Measurements from ENCODE around the gene SRP68.
"Not testable (repeated sequence)": the region's sequence is repeated elsewhere in the genome, so short reads cannot be mapped to it uniquely, and the experiment has no call there.

SRP68 gene

DNA sequence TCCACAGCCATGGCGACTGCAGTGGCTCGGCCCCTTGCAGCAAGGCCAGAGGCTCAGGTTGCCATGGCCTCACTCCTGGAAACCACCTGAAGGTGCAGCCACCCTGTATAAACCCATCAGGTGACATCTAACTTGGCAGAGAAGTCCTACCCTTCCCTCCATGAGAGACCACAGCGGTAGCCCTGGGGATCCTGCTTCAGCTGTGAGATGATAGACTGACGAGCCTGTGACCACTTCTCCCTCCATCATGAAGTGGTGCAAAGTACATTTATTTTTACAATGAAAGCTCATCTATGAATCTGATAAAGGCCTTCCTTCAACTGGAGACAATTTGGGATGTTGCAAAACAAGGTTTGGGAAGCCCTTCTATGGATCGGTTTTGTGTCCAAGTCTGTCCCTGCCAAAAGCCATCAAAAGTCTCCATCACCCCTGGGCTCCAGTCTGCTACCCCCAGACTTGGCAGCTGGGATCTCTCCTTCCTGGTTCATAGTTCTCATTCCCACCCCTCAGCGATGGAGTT, 8.5 kb upstream of the SRP68 start:
- peaks cover 0 to 86% (median 29%) of the 10 kb centered on the region in 11 experiments; a peak in 15 of 22 replicates for H4K20me1 ChIP-seq
- H3K27ac ChIP-seq, result no peak overlapping the region
- peaks cover 33 to 44% (median 39%) of the 10 kb centered on the region in 11 experiments for H3K36me3 ChIP-seq
- no peaks in the 10 kb centered on the region for H3K9me3 ChIP-seq (replicated peaks in 1 of 11)
- H3K27me3 ChIP-seq, result peaks cover 43 to 54% (median 49%) of the 10 kb centered on the region in 11 experiments
- peak overlapping the region in 2 of 11 experiments; percentile 12 to 34; a peak in 1 of 22 replicates for H3K9ac ChIP-seq
- no peak overlapping the region for H3K4me3 ChIP-seq
- TF ChIP-seq Cebpa-rat (IDR thresholded peaks at IDR 0.05), result no peak
- H3K4me1 ChIP-seq, result peaks cover 49 to 55% (median 52%) of the 10 kb centered on the region in 10 experiments
- H3K4me2 ChIP-seq, result peak overlapping the region in 10 of 11 experiments; percentile 67 to 94 (median 88); a peak in 18 of 22 replicates

DNA sequence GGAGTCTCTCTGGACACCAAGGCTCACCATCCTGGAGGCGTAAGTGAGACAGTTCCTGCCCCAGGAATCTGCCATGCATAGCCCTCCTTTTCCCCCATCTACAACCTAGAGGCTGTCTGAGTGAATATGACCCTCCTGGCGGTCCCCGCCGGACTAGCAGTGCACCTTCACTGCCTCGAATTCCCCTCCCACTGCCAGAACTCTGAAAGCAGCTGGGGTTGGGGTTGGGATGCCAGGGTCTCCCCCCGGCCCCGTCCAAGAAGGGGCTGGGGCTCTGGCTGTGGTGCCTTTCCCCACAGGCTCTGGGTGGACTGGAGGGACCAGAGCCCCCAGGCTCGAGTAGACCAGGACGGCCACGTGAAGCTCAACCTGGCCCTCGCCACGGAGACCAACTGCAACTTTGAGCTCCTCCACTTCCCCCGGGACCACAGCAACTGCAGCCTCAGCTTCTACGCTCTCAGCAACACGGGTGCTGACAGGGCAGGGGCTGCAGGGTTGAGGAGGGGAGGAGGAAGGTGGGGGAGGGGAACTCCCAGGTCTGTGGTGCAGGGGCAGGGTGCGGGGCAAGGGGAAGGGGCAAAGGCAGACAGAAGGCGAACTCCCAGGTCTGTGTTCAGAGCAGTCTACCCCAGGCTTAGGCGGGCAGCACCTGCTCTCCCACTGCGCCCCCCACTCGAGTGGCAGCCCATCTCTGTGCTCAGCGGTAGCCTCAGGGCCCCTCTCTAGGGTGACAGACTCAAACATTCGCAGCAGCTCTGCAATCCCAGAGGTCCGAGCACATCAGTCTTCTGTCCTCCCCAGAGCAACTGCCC, 7.8 kb upstream of the SRP68 start:
- no peaks in the 10 kb centered on the region for H3K9me3 ChIP-seq (replicated peaks in 1 of 11)
- H3K9ac ChIP-seq, result peak overlapping the region in 5 of 11 experiments; percentile 12 to 47 (median 37); a peak in 3 of 22 replicates
- no peak overlapping the region for H3K4me3 ChIP-seq

DNA sequence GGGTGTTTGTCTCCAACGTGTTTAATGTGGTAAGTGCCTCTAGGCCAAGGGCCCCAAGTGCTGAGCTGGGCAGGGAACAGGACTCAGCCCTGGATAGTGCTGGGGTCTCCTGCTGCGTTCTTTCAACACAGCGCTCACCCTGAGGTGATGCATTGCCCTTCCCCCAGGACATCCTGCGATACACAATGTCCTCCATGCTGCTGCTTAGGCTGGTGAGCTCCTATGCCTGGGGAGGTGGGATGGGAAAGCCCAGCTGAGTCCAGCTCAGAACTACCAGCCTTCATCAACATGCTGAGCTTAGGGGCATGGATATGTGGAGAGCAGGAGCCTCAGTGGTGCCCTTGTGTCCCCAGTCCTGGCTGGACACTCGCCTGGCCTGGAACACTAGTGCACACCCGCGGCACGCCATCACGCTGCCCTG, 7.2 kb upstream of the SRP68 start:
- Histone ChIP-seq H3K27ac (no peak overlapping the region), H3K9me3 (replicated peaks in 1 of 11) (no peaks in the 10 kb centered on the region), H3K36me3 (peaks cover 20 to 32% (median 26%) of the 10 kb centered on the region in 11 experiments), H3K4me2 (peak overlapping the region; percentile 67 to 94 (median 88)), H3K4me1 (peaks cover 56 to 65% (median 64%) of the 10 kb centered on the region in 10 experiments), H3K9ac (peak overlapping the region in 3 of 11 experiments; percentile 34 to 47 (median 45); a peak in 2 of 22 replicates), H3K4me3 (no peak overlapping the region), H4K20me1 (peaks cover 0 to 94% (median 32%) of the 10 kb centered on the region in 11 experiments; a peak in 15 of 22 replicates), H3K27me3 (peaks cover 56 to 67% (median 62%) of the 10 kb centered on the region in 11 experiments)
- TF ChIP-seq Cebpa-rat (IDR thresholded peaks at IDR 0.05), result no peak

More for the DNA sequence above, 7.8 kb upstream of the SRP68 start:
- no peak for TF ChIP-seq Cebpa-rat (IDR thresholded peaks at IDR 0.05)
- Histone ChIP-seq H3K4me2 (peak overlapping the region; percentile 67 to 94 (median 88)), H3K4me1 (peaks cover 55 to 61% (median 58%) of the 10 kb centered on the region in 10 experiments), H3K27me3 (peaks cover 50 to 60% (median 56%) of the 10 kb centered on the region in 11 experiments), H4K20me1 (peaks cover 0 to 93% (median 32%) of the 10 kb centered on the region in 11 experiments; a peak in 15 of 22 replicates), H3K27ac (no peak overlapping the region), H3K36me3 (peaks cover 26 to 38% (median 32%) of the 10 kb centered on the region in 11 experiments)

DNA sequence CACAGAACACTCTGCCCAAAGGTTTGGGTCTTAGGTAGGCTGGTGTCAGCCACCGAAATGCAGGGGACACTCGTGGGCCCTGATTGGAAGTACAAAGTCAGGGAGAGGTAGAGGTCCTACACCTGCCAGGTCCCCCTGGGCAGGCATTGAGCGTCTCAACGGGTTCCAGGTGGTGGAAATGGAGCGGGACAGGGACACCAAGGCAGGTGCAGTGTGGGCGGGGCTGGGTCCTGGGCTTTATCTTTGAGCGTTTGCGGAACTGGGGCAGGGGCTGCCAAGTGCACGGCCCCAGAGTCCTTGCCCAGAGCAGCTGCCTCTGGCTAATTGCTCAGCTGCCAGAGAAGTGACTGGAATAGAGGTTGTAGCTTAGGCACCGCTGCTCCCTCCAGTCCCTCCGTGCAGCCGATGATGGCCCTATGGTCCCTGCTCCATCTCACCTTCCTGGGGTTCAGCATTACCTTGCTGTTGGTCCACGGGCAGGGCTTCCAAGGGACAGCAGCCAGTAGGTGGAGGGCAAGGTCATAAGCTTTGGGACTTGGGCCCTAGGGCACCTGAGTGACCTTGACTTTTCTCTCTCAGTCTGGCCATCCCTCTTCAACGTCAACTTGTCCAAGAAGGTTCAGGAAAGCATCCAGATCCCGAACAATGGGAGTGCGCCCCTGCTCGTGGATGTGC, 6.7 kb upstream of the SRP68 start, which contains the start of gene ZACN:
TSS of gene ZACN (plus strand) at position 323 of the 675 bp plus-strand sequence. CDS start at position 406, 83 bp downstream.
- Histone ChIP-seq H4K20me1 (peaks cover 0 to 90% (median 32%) of the 10 kb centered on the region in 11 experiments; a peak in 15 of 22 replicates), H3K27ac (no peak within 1 kb of the TSS), H3K4me1 (peaks cover 56 to 66% (median 64%) of the 10 kb centered on the region in 10 experiments), H3K9me3 (replicated peaks in 1 of 11) (no peaks in the 10 kb centered on the region), H3K4me2 (peak within 1 kb of the TSS; percentile 72 to 94 (median 88)), H3K9ac (peak within 1 kb of the TSS in 3 of 11 experiments; percentile 34 to 47 (median 45); a peak in 3 of 22 replicates), H3K4me3 (no peak within 1 kb of the TSS), H3K36me3 (peaks cover 14 to 26% (median 21%) of the 10 kb centered on the region in 11 experiments), H3K27me3 (peaks cover 61 to 72% (median 67%) of the 10 kb centered on the region in 11 experiments)
- TF ChIP-seq Cebpa-rat (IDR thresholded peaks at IDR 0.05), result no peak

DNA sequence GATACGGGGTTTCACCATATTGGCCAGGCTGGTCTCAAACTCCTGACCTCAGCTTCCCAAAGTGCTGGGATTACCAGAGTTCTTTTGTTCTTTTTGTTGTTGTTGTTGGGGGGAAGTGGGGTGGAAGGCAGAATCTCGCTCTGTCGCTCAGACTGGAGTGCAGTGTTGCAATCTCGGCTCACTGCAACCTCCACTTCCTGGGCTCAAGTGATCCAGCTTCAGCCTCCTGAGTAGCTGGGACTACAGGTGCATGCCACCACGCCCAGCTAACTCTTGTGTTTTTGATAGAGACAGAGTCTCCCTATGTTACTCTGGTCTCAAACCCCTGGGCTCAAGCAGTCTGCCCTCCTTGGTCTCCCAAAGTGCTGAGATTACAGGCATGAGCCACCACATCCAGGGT, 6.1 kb upstream of the SRP68 start:
- peak overlapping the region; percentile 20 to 94 (median 88); a peak in 19 of 22 replicates for H3K4me2 ChIP-seq
- H3K4me1 ChIP-seq, result peaks cover 56 to 66% (median 64%) of the 10 kb centered on the region in 10 experiments
- not testable (repeated sequence) for H3K27ac ChIP-seq; H3K4me3 ChIP-seq; H3K9me3 ChIP-seq (replicated peaks in 1 of 11); H3K9ac ChIP-seq
- H3K27me3 ChIP-seq, result peaks cover 68 to 78% (median 74%) of the 10 kb centered on the region in 11 experiments
- peak in 4 of 11 experiments; percentile 32 to 64 (median 54); a peak in 5 of 22 replicates for TF ChIP-seq Cebpa-rat (IDR thresholded peaks at IDR 0.05)
- peaks cover 0 to 83% (median 29%) of the 10 kb centered on the region in 11 experiments; a peak in 15 of 22 replicates for H4K20me1 ChIP-seq
- H3K36me3 ChIP-seq, result peaks cover 9 to 20% (median 14%) of the 10 kb centered on the region in 11 experiments; a peak in 20 of 22 replicates

DNA sequence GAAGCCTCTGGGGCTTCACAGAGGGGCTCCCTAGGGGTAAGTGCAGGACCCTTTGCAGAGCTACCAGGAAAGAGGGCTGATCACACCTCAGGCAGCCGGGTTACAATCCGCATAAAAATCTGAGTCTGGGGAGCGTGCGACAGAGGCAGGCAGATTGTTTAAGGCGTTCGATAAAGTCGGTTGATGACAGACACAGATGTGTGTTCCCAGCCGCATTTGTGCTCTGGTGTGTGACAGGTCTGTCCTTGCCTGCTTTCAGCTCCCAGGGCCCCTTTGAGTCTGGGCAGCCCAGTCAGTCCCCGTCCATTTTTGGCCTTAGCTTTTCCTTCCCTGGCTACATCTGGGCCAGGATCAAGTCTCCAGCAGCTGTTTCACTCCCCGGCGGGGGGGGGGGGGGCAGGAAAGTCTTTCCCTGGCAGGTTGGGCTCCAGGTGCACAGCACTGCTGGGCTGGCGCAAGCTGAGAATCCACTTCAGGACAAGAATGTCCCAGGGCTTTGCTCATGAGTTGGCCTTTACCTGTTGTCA, 5.3 kb upstream of the SRP68 start:
- peaks cover 3 to 13% (median 7%) of the 10 kb centered on the region in 11 experiments; a peak in 15 of 22 replicates for H3K36me3 ChIP-seq
- no peak overlapping the region for H3K27ac ChIP-seq
- peaks cover 0 to 76% (median 22%) of the 10 kb centered on the region in 11 experiments; a peak in 15 of 22 replicates for H4K20me1 ChIP-seq
- peak overlapping the region in 3 of 10 experiments; percentile 44 to 47 (median 46); a peak in 5 of 20 replicates for H3K4me3 ChIP-seq
- H3K4me2 ChIP-seq, result peak overlapping the region; percentile 72 to 94 (median 89)
- no peak for TF ChIP-seq Cebpa-rat (IDR thresholded peaks at IDR 0.05)
- H3K4me1 ChIP-seq, result peaks cover 60 to 72% (median 68%) of the 10 kb centered on the region in 10 experiments
- H3K27me3 ChIP-seq, result peaks cover 69 to 80% (median 75%) of the 10 kb centered on the region in 11 experiments
- H3K9ac ChIP-seq, result peak overlapping the region in 6 of 11 experiments; percentile 1 to 45 (median 20); a peak in 4 of 22 replicates
- no peaks in the 10 kb centered on the region for H3K9me3 ChIP-seq (replicated peaks in 1 of 11)

DNA sequence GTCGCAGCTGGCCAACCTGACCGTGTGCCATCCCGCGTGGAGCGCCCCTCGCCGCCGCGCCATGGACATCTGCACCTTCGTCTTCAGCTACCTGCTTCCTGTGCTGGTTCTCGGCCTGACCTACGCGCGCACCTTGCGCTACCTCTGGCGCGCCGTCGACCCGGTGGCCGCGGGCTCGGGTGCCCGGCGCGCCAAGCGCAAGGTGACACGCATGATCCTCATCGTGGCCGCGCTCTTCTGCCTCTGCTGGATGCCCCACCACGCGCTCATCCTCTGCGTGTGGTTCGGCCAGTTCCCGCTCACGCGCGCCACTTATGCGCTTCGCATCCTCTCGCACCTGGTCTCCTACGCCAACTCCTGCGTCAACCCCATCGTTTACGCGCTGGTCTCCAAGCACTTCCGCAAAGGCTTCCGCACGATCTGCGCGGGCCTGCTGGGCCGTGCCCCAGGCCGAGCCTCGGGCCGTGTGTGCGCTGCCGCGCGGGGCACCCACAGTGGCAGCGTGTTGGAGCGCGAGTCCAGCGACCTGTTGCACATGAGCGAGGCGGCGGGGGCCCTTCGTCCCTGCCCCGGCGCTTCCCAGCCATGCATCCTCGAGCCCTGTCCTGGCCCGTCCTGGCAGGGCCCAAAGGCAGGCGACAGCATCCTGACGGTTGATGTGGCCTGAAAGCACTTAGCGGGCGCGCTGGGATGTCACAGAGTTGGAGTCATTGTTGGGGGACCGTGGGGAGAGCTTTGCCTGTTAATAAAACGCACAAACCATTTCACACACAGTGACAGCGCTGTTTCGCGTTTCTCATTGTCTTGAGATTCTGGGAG, 4.7 kb upstream of the SRP68 start:
- Histone ChIP-seq H3K9ac (peak overlapping the region in 7 of 11 experiments; percentile 1 to 45 (median 24); a peak in 9 of 22 replicates), H3K4me1 (peaks cover 60 to 74% (median 69%) of the 10 kb centered on the region in 10 experiments), H3K27ac (no peak overlapping the region), H4K20me1 (peaks cover 0 to 70% (median 19%) of the 10 kb centered on the region in 11 experiments; a peak in 15 of 22 replicates), H3K4me2 (peak overlapping the region; percentile 72 to 94 (median 89)), H3K4me3 (peak overlapping the region; percentile 25 to 64 (median 45); a peak in 19 of 20 replicates), H3K9me3 (replicated peaks in 1 of 11) (no peaks in the 10 kb centered on the region), H3K27me3 (peaks cover 69 to 80% (median 75%) of the 10 kb centered on the region in 11 experiments), H3K36me3 (peaks cover 0 to 6% (median under 1%) of the 10 kb centered on the region in 11 experiments; a peak in 6 of 22 replicates)
- no peak for TF ChIP-seq Cebpa-rat (IDR thresholded peaks at IDR 0.05)

Measured in BLaER1 treated with 17β-estradiol and CSF1 and Interleukin-3, amounts not matched to agents 10 nM and 100 nM (cell line).